CD14-positive monocyte (primary cell): Measurements from ENCODE around the gene DTX4. TPM values are rescaled to one million over a fixed set of nuclear protein-coding genes. Genes with fewer than 3 reads are reported as not detected.

Source experiments
- DNase-seq, 3 donors: peaks; one replicate each; pipeline ENCODE4 v3.0.0-alpha.2; 2011 to 2022
- H2AFZ ChIP-seq: 2 replicates; pipeline ENCODE4 v1.6.0; 2012; ENCODE audit warnings: mild to moderate bottlenecking, low read depth, low read length, inconsistent platforms; ENCODE audit not compliant: insufficient read depth, poor library complexity, severe bottlenecking
- H3K27ac ChIP-seq, 2 donors: 1 replicate in 1 of 2; 2 replicates in 1 of 2; pipeline ENCODE4 v1.5.1; 2012 to 2013; ENCODE audit warnings: low read length in 2 of 2, control low read depth in 1 of 2, inconsistent platforms in 1 of 2, low read depth in 1 of 2, mild to moderate bottlenecking in 1 of 2
- H3K27me3 ChIP-seq, 2 donors: one replicate each; pipeline versions ENCODE4 v1.6.0 to v1.6.1; 2011 to 2013; ENCODE audit warnings: low read length in 2 of 2; ENCODE audit not compliant: control insufficient read depth in 2 of 2, insufficient read depth in 2 of 2
- H3K36me3 ChIP-seq, 2 donors: replicated peaks in 1 of 2; 1 replicate in 1 of 2; 2 replicates in 1 of 2; pipeline versions ENCODE4 v1.5.1 to v1.6.1; 2012 to 2013; ENCODE audit warnings: low read length in 2 of 2, control low read depth in 1 of 2, inconsistent platforms in 1 of 2, mild to moderate bottlenecking in 1 of 2; ENCODE audit not compliant: insufficient read depth in 2 of 2, control insufficient read depth in 1 of 2
- H3K4me1 ChIP-seq, 2 donors: 1 replicate in 1 of 2; 2 replicates in 1 of 2; pipeline versions ENCODE4 v1.5.1 to v1.6.1; 2012 to 2013; ENCODE audit warnings: low read length in 2 of 2, control low read depth in 1 of 2, inconsistent platforms in 1 of 2, mild to moderate bottlenecking in 1 of 2, moderate library complexity in 1 of 2; ENCODE audit not compliant: insufficient read depth in 2 of 2, control insufficient read depth in 1 of 2
- H3K4me2 ChIP-seq: replicated peaks from 2 replicates; pipeline ENCODE3; 2012; ENCODE audit warnings: low read length, moderate library complexity, mild to moderate bottlenecking; ENCODE audit not compliant: poor library complexity, severe bottlenecking; ENCODE audit errors: extremely low read depth
- H3K4me3 ChIP-seq, 3 experiments: fragments of 200-600 bp in 1 of 3; sonication (generic) in 1 of 3; replicated peaks in 1 of 3; 1 replicate in 2 of 3; 2 replicates in 1 of 3; pipeline ENCODE4 v1.5.1; 2011 to 2013; ENCODE audit warnings: low read length in 3 of 3, mild to moderate bottlenecking in 3 of 3, control low read depth in 2 of 3, low read depth in 2 of 3, inconsistent platforms in 1 of 3, moderate library complexity in 1 of 3
- H3K79me2 ChIP-seq: 2 replicates; pipeline ENCODE4 v1.6.0; 2012; ENCODE audit warnings: mild to moderate bottlenecking, control low read depth, inconsistent platforms, low read length, moderate library complexity; ENCODE audit not compliant: insufficient read depth
- H3K9ac ChIP-seq: 2 replicates; pipeline ENCODE4 v1.6.0; 2017; ENCODE audit warnings: low read length, mild to moderate bottlenecking; ENCODE audit not compliant: insufficient read depth, poor library complexity, severe bottlenecking
- H3K9me3 ChIP-seq, 2 donors: replicated peaks in 1 of 2; 1 replicate in 1 of 2; 2 replicates in 1 of 2; pipeline versions ENCODE4 v1.5.1 to v1.6.1; 2012 to 2013; ENCODE audit warnings: low read length in 2 of 2, control low read depth in 1 of 2; ENCODE audit not compliant: control insufficient read depth in 1 of 2, insufficient read depth in 1 of 2
- H4K20me1 ChIP-seq: 2 replicates; pipeline ENCODE4 v1.6.0; 2012; ENCODE audit warnings: mild to moderate bottlenecking, low read length, control low read depth, moderate library complexity; ENCODE audit not compliant: insufficient read depth
- H3K27ac Mint-ChIP-seq, 7 donors: one replicate each; pipeline ENCODE4 v1.8.0; 2020; ENCODE audit warnings: mild to moderate bottlenecking in 7 of 7, mixed read lengths in 7 of 7, moderate library complexity in 6 of 7, inconsistent platforms in 2 of 7
- H3K27me3 Mint-ChIP-seq, 3 donors: one replicate each; pipeline ENCODE4 v1.8.0; 2021 to 2022; ENCODE audit warnings: low read depth in 3 of 3, mild to moderate bottlenecking in 3 of 3, mixed read lengths in 3 of 3, moderate library complexity in 3 of 3, inconsistent platforms in 1 of 3
- H3K36me3 Mint-ChIP-seq, 2 donors: one replicate each; pipeline ENCODE4 v1.8.0; 2020; ENCODE audit warnings: mixed read lengths in 2 of 2, inconsistent platforms in 1 of 2, mild to moderate bottlenecking in 1 of 2
- H3K4me1 Mint-ChIP-seq: one replicate; pipeline ENCODE4 v1.8.0; 2020; ENCODE audit warnings: mild to moderate bottlenecking, mixed read lengths
- H3K4me3 Mint-ChIP-seq, 2 donors: one replicate each; pipeline ENCODE4 v1.8.0; 2020; ENCODE audit warnings: mild to moderate bottlenecking in 2 of 2, mixed read lengths in 2 of 2, moderate library complexity in 1 of 2
- H3K9me3 Mint-ChIP-seq, 7 donors: one replicate each; pipeline ENCODE4 v1.8.0; 2020 to 2022; ENCODE audit warnings: mixed read lengths in 7 of 7, mild to moderate bottlenecking in 6 of 7, moderate library complexity in 6 of 7, inconsistent platforms in 2 of 7
- WGBS: methylation state at CpG from one replicate; pipeline ENCODE4 v1.1.5; 2013; ENCODE audit warnings: missing lambda C conversion rate; ENCODE audit not compliant: insufficient coverage; 5-methylcytosine and 5-hydroxymethylcytosine counted together
- intact Hi-C, 2 donors: fragments of 100-400 bp; cut with micrococcal nuclease; formaldehyde crosslinking; loops; one replicate each; pipeline versions ENCODE4 v1.15.0 to v1.15.1; 2023
- polyA plus RNA-seq, 3 donors: library from polyadenylated mRNA; depleted of rRNA in 1 of 3; unstranded in 2 of 3; stranded (reverse) in 1 of 3; fragments of 300-500 nt in 2 of 3; fragments of >200 nt in 1 of 3; fragmentation: Illumina TruSeq in 2 of 3; gene quantifications; 1 replicate in 2 of 3; 2 replicates in 1 of 3; pipeline ENCODE4 v1.2.3, GENCODE V29; 2012 to 2021
- small RNA-seq: library from RNA; depleted of rRNA; stranded (forward); fragments of <200 nt; gene quantifications from one replicate; pipeline ENCODE3, GENCODE V24; 2012; ENCODE audit warnings: low read depth; ENCODE audit not compliant: insufficient read length
- TF ChIP-seq, protein P1 (sequence below): fragments of 200-600 bp; IDR thresholded peaks from one replicate; pipeline ENCODE4 v1.8.0; 2022; ENCODE audit warnings: antibody characterized with exemption, mild to moderate bottlenecking

Gene DTX4
- polyA plus RNA-seq, 3 donors, result 0.96 to 1.9 (median 1.1) TPM

GRCh38 chr11:59254286-59254685, 82.4 kb downstream of the DTX4 start:
- Histone ChIP-seq H3K4me2 (peak overlapping the region; percentile 58), H4K20me1 (no peaks in the 10 kb centered on the region), H3K4me1 (peaks cover 51 to 71% of the 10 kb centered on the region in 2 donors), H3K9ac (no peak overlapping the region), H3K27me3 (no peaks in the 10 kb centered on the region), H3K79me2 (peaks cover 10% of the 10 kb centered on the region), H3K27ac (peak overlapping the region; percentile 36 to 81), H2AFZ (no peak overlapping the region), H3K36me3 (no peaks in the 10 kb centered on the region), H3K4me3 (peak overlapping the region in 2 of 3 experiments; percentile 12 to 56), H3K9me3 (no peaks in the 10 kb centered on the region)
- peaks cover 0 to 11% (median 0%) of the 10 kb centered on the region in 7 donors for H3K9me3 Mint-ChIP-seq
- intact Hi-C loops, result no loop called here
- TF ChIP-seq, protein P1, sequence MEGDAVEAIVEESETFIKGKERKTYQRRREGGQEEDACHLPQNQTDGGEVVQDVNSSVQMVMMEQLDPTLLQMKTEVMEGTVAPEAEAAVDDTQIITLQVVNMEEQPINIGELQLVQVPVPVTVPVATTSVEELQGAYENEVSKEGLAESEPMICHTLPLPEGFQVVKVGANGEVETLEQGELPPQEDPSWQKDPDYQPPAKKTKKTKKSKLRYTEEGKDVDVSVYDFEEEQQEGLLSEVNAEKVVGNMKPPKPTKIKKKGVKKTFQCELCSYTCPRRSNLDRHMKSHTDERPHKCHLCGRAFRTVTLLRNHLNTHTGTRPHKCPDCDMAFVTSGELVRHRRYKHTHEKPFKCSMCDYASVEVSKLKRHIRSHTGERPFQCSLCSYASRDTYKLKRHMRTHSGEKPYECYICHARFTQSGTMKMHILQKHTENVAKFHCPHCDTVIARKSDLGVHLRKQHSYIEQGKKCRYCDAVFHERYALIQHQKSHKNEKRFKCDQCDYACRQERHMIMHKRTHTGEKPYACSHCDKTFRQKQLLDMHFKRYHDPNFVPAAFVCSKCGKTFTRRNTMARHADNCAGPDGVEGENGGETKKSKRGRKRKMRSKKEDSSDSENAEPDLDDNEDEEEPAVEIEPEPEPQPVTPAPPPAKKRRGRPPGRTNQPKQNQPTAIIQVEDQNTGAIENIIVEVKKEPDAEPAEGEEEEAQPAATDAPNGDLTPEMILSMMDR, result no peak
- H3K27me3 Mint-ChIP-seq, result peaks cover 0 to 7% (median 0%) of the 10 kb centered on the region in 3 donors
- H3K4me3 Mint-ChIP-seq, result peak overlapping the region in 1 of 2 donors; percentile 40
- DNase-seq, result peak in 2 of 3 donors; percentile 37 to 55
- peaks cover 3 to 4% of the 10 kb centered on the region in 2 donors for H3K36me3 Mint-ChIP-seq
- peaks cover 71% of the 10 kb centered on the region for H3K4me1 Mint-ChIP-seq
- H3K27ac Mint-ChIP-seq, result peak overlapping the region; percentile 82 to 95 (median 91)

GRCh38 chr11:59255281-59255680, 83.3 kb downstream of the DTX4 start:
- H3K4me3 ChIP-seq, result peak overlapping the region in 1 of 3 experiments; percentile 56
- peak overlapping the region in 1 of 2 donors; percentile 81 for H3K27ac ChIP-seq
- no peaks in the 10 kb centered on the region for H3K27me3 ChIP-seq
- H3K4me1 ChIP-seq, result peaks cover 49 to 70% of the 10 kb centered on the region in 2 donors
- Mint-ChIP-seq H3K27me3 (peaks cover 0 to 5% (median 0%) of the 10 kb centered on the region in 3 donors), H3K9me3 (peaks cover 0 to 9% (median 0%) of the 10 kb centered on the region in 7 donors), H3K4me3 (no peak overlapping the region), H3K27ac (peak overlapping the region in 6 of 7 donors; percentile 24 to 89 (median 75)), H3K36me3 (peaks cover 3 to 4% of the 10 kb centered on the region in 2 donors), H3K4me1 (peaks cover 69% of the 10 kb centered on the region)
- no peaks in the 10 kb centered on the region for H3K36me3 ChIP-seq
- peaks cover under 1% of the 10 kb centered on the region for H3K79me2 ChIP-seq
- no peak overlapping the region for H3K9ac ChIP-seq
- no peaks in the 10 kb centered on the region for H4K20me1 ChIP-seq
- no peaks in the 10 kb centered on the region for H3K9me3 ChIP-seq
- intact Hi-C loops, result loop anchor here in 1 of 2 donors (5.0 kb wide), 1 partner anchor 48 kb away; no protein-coding TSS in a partner anchor
- TF ChIP-seq, protein P1, result no peak
- DNase-seq, result no peak
- no peak overlapping the region for H2AFZ ChIP-seq
- 91% methylated on average over 7 of the region's 8 CpGs for WGBS
- H3K4me2 ChIP-seq, result no peak overlapping the region

Small RNAs within 50 kb of the gene (small RNA-seq; reads per million reads assigned to genes)
- not detected for gene RN7SL42P

Other genes starting within 250 kb of the DTX4 start
- gene GLYATL1, start 232.6 kb upstream of the DTX4 start, polyA plus RNA-seq, result not detected
- not detected for gene GLYATL1B, start 85.8 kb upstream of the DTX4 start, polyA plus RNA-seq
- gene FAM111B, start 64.9 kb upstream of the DTX4 start, polyA plus RNA-seq, result under 1 TPM in 1 of 3 donors, not detected in 2; 0.09 TPM
- gene FAM111A, start 29.3 kb upstream of the DTX4 start, polyA plus RNA-seq, result 100 to 1,000 TPM in 1 of 3 donors, 10 to 100 TPM in 2; 34.6 to 101 (median 55.7) TPM
- 100 to 1,000 TPM; 273 to 971 (median 691) TPM for gene MPEG1, start 40.8 kb downstream of the DTX4 start, polyA plus RNA-seq
- gene OR5AN1, start 186.8 kb downstream of the DTX4 start, polyA plus RNA-seq, result not detected